ENCODE data around the gene LRBA.

The LRBA gene

DNA sequence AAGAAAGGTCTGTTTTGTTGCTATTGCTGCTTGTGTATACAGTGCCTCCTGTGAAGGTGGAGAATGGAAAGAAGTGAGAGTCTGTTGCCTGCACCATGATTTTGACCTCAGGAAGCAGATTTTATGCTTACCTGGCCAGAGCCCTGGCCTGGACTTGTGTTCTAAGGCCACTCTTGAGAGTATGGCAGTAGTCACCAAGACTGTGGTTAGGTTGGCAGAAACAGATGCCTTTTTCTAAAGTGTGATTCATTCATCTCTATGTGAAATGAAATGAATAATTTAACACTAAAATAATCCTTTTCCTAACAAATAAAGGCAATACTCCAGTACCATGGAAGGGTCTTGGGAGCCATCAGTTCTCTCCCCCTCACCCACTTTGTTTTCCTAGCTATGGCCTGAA lies 775.1 kb downstream of the LRBA start:
- Histone ChIP-seq H3K9me3 (ENCODE audit: control insufficient read depth in 1 of 2, low read length in 2 of 2) (no peaks in the 10 kb centered on the region), H3K4me1 (ENCODE audit: control insufficient read depth in 1 of 2, insufficient read depth in 2 of 2, low read length in 2 of 2) (peaks cover 0 to 5% of the 10 kb centered on the region in 2 donors), H3K9ac (ENCODE audit: low read depth in 1 of 2, low read length in 2 of 2) (no peak overlapping the region), H3K36me3 (ENCODE audit: control insufficient read depth in 1 of 2, insufficient read depth in 2 of 2, low read length in 2 of 2) (no peaks in the 10 kb centered on the region), H3K27me3 (ENCODE audit: control insufficient read depth in 1 of 2, insufficient read depth in 2 of 2, low read length in 2 of 2) (no peaks in the 10 kb centered on the region), H3K27ac (ENCODE audit: low read depth, low read length) (no peak overlapping the region), H3K4me3 (ENCODE audit: low read depth in 1 of 2, low read length in 2 of 2) (no peak overlapping the region)

DNA sequence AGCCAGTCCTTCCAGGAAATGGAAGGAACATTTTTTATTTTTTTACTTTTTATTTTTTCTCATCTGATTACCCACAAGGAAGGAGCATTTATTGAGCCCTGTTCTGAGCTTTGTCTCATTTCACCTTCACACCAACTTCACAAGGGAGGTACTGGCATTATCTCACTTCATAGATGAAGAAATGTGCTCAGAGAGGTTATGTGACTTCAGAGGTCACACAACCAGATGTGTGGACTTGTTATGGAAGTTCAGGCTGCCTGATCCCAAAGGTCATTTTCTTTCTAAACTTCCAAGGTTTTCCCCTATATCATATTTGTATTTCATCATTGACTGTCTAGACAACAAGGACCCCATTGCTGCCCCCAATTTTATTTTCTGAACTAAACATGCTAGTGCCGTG lies 776.5 kb downstream of the LRBA start:
- Histone ChIP-seq H3K9me3 (ENCODE audit: control insufficient read depth in 1 of 2, low read length in 2 of 2) (no peaks in the 10 kb centered on the region), H3K4me3 (ENCODE audit: low read depth in 1 of 2, low read length in 2 of 2) (no peak overlapping the region), H3K27me3 (ENCODE audit: control insufficient read depth in 1 of 2, insufficient read depth in 2 of 2, low read length in 2 of 2) (no peaks in the 10 kb centered on the region), H3K36me3 (ENCODE audit: control insufficient read depth in 1 of 2, insufficient read depth in 2 of 2, low read length in 2 of 2) (no peaks in the 10 kb centered on the region), H3K27ac (ENCODE audit: low read depth, low read length) (no peak overlapping the region), H3K9ac (ENCODE audit: low read depth in 1 of 2, low read length in 2 of 2) (no peak overlapping the region), H3K4me1 (ENCODE audit: control insufficient read depth in 1 of 2, insufficient read depth in 2 of 2, low read length in 2 of 2) (peaks cover 0 to 5% of the 10 kb centered on the region in 2 donors)

DNA sequence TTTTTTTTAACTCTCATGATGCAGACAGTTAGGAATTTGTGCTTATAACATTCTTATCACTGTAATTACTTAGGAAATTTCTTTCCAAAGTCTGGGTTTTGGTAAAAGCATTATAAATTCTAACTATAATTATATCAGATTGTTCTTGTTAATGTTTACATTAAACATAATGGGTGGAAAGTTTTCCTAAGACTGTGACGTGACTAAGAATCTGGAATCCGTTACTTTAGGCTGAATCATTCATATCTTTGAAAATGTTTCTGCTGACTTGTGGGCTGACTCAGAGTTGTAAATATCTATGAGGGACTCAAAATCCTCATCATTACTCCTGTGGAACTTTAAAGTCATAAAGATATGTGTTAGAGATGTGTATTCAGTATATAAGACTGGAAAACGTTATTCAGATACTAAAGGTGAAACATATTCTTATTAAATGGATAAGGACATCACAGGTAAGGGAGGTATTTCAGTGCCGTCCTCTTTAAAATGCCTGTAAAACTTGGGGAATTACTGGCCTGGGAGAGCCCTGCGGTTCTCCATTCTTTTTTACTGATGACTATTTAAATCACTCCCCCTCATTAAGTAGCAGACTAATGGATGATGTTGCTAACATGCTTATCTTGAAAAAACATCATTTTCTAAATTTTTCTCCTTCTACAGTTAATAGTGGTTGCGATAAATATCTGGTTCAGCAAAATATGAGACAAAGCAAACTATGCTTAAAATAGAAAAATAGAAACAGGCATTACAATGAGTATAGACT lies 777.8 kb downstream of the LRBA start:
- H3K27ac ChIP-seq (ENCODE audit: low read depth, low read length), result peak overlapping the region; percentile 2
- H3K36me3 ChIP-seq (ENCODE audit: control insufficient read depth in 1 of 2, insufficient read depth in 2 of 2, low read length in 2 of 2), result no peaks in the 10 kb centered on the region
- H3K27me3 ChIP-seq (ENCODE audit: control insufficient read depth in 1 of 2, insufficient read depth in 2 of 2, low read length in 2 of 2), result no peaks in the 10 kb centered on the region
- H3K4me1 ChIP-seq (ENCODE audit: control insufficient read depth in 1 of 2, insufficient read depth in 2 of 2, low read length in 2 of 2), result peaks cover 0 to 5% of the 10 kb centered on the region in 2 donors
- H3K4me3 ChIP-seq (ENCODE audit: low read depth in 1 of 2, low read length in 2 of 2), result no peak overlapping the region
- no peaks in the 10 kb centered on the region for H3K9me3 ChIP-seq (ENCODE audit: control insufficient read depth in 1 of 2, low read length in 2 of 2)
- no peak overlapping the region for H3K9ac ChIP-seq (ENCODE audit: low read depth in 1 of 2, low read length in 2 of 2)

DNA sequence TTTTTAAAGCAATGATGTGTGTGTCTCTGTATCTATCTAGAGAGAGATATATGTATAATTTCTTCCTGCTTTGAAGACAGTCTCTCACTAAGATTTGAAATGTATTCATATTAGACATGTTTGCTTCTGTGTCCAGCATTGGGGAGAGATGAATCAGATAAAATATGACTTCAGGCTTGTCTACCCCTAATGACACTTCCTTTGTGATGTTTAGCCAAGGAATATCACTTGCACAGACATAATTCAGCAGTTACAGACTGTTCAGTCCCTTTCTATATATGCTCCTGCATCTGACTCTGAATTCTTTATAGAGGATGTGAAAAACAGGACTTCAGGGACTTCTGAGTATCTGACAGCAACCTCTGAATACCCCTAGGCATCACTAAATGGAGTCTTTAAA lies 778.5 kb downstream of the LRBA start:
- Histone ChIP-seq H3K27me3 (ENCODE audit: control insufficient read depth in 1 of 2, insufficient read depth in 2 of 2, low read length in 2 of 2) (no peaks in the 10 kb centered on the region), H3K36me3 (ENCODE audit: control insufficient read depth in 1 of 2, insufficient read depth in 2 of 2, low read length in 2 of 2) (no peaks in the 10 kb centered on the region), H3K9ac (ENCODE audit: low read depth in 1 of 2, low read length in 2 of 2) (no peak overlapping the region), H3K4me1 (ENCODE audit: control insufficient read depth in 1 of 2, insufficient read depth in 2 of 2, low read length in 2 of 2) (peaks cover 0 to 5% of the 10 kb centered on the region in 2 donors), H3K27ac (ENCODE audit: low read depth, low read length) (peak overlapping the region; percentile 61), H3K9me3 (ENCODE audit: control insufficient read depth in 1 of 2, low read length in 2 of 2) (no peaks in the 10 kb centered on the region), H3K4me3 (ENCODE audit: low read depth in 1 of 2, low read length in 2 of 2) (no peak overlapping the region)

DNA sequence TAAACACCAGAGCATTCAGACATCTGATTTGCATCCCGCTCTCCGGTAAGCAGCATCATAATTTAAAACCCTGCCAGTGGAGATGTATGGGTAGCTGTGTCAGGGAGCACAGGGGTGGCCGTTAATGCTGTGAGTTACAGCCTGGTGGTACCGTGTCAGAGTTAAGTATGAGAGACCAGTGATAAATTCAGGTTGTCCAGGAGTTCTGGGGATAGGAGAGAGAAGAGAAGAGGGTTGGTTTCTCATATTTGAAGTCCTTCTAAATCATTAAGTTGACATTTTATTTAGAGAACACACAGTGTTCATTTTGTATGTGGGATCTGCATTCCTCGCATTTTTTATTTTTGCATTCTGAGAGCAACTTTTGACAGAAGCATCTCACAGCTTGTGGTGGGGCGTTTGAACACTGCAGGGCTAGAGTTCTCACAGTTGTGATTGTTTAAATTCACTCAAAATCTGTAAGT lies 779.2 kb downstream of the LRBA start:
- Histone ChIP-seq H3K9me3 (ENCODE audit: control insufficient read depth in 1 of 2, low read length in 2 of 2) (no peaks in the 10 kb centered on the region), H3K4me3 (ENCODE audit: low read depth in 1 of 2, low read length in 2 of 2) (no peak overlapping the region), H3K27me3 (ENCODE audit: control insufficient read depth in 1 of 2, insufficient read depth in 2 of 2, low read length in 2 of 2) (no peaks in the 10 kb centered on the region), H3K36me3 (ENCODE audit: control insufficient read depth in 1 of 2, insufficient read depth in 2 of 2, low read length in 2 of 2) (no peaks in the 10 kb centered on the region), H3K27ac (ENCODE audit: low read depth, low read length) (no peak overlapping the region), H3K9ac (ENCODE audit: low read depth in 1 of 2, low read length in 2 of 2) (no peak overlapping the region), H3K4me1 (ENCODE audit: control insufficient read depth in 1 of 2, insufficient read depth in 2 of 2, low read length in 2 of 2) (peaks cover 0 to 5% of the 10 kb centered on the region in 2 donors)

DNA sequence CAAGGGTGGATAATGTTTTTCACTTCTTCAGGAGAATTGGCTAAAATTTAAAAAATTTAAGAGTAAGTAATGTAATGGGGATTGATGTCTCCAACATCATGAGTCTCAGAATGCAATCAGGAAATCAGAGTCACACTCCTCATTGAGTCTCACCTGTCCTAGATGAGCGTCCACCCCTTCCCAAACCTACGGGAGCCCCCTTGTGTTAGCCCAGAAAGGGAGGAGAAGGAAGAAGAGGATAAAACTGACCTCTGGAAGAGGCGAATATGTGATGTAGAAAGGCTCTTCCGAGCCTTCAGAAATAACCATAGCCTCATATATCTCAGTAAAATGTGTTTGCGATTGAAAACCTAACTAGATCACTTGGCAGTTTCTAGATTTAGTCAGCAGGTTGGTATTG lies 779.8 kb downstream of the LRBA start:
- peaks cover 0 to 5% of the 10 kb centered on the region in 2 donors for H3K4me1 ChIP-seq (ENCODE audit: control insufficient read depth in 1 of 2, insufficient read depth in 2 of 2, low read length in 2 of 2)
- no peaks in the 10 kb centered on the region for H3K9me3 ChIP-seq (ENCODE audit: control insufficient read depth in 1 of 2, low read length in 2 of 2)
- no peak overlapping the region for H3K4me3 ChIP-seq (ENCODE audit: low read depth in 1 of 2, low read length in 2 of 2)
- no peaks in the 10 kb centered on the region for H3K27me3 ChIP-seq (ENCODE audit: control insufficient read depth in 1 of 2, insufficient read depth in 2 of 2, low read length in 2 of 2)
- H3K27ac ChIP-seq (ENCODE audit: low read depth, low read length), result peak overlapping the region; percentile 17
- H3K36me3 ChIP-seq (ENCODE audit: control insufficient read depth in 1 of 2, insufficient read depth in 2 of 2, low read length in 2 of 2), result no peaks in the 10 kb centered on the region
- no peak overlapping the region for H3K9ac ChIP-seq (ENCODE audit: low read depth in 1 of 2, low read length in 2 of 2)

DNA sequence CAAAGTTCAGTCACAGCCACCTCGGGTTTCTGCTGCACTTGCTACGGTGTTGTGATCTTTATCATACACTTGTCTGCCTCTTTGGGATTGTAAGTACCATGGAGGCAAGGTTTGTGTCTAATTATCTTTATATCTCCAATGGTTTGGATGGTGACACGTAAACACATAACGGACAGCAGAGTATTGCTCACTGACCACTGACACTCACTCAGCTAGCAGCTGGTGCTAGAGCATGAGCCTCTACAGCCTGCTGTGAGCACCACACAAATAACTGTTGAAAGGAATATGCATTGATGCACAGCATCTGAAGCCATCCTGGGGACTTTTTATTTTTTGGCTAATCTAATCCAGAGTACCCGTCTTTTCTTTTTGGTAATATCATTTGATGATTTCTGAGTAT lies 780.8 kb downstream of the LRBA start:
- Histone ChIP-seq H3K9me3 (ENCODE audit: control insufficient read depth in 1 of 2, low read length in 2 of 2) (no peaks in the 10 kb centered on the region), H3K27me3 (ENCODE audit: control insufficient read depth in 1 of 2, insufficient read depth in 2 of 2, low read length in 2 of 2) (no peaks in the 10 kb centered on the region), H3K9ac (ENCODE audit: low read depth in 1 of 2, low read length in 2 of 2) (no peak overlapping the region), H3K36me3 (ENCODE audit: control insufficient read depth in 1 of 2, insufficient read depth in 2 of 2, low read length in 2 of 2) (no peaks in the 10 kb centered on the region), H3K27ac (ENCODE audit: low read depth, low read length) (no peak overlapping the region), H3K4me1 (ENCODE audit: control insufficient read depth in 1 of 2, insufficient read depth in 2 of 2, low read length in 2 of 2) (peaks cover 0 to 5% of the 10 kb centered on the region in 2 donors), H3K4me3 (ENCODE audit: low read depth in 1 of 2, low read length in 2 of 2) (no peak overlapping the region)

DNA sequence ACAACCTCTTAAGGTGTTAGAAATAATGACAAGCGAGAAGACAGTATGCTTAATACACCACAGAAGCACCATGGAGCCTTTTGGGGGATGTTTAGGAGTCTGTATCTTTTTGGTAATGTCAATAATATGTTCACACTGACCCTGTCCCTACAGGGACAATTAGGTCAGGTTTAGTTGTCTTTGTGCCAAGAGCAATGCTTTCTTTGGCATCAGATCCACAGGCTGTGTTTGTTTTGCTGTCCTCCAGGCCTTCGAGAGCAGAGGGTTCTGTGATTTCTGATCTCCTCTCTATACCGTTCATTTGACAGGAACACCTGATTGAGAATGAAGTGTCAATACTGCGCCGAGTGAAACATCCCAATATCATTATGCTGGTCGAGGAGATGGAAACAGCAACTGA lies 783.1 kb downstream of the LRBA start:
- no peak overlapping the region for H3K9ac ChIP-seq (ENCODE audit: low read depth in 1 of 2, low read length in 2 of 2)
- no peaks in the 10 kb centered on the region for H3K4me1 ChIP-seq (ENCODE audit: control insufficient read depth in 1 of 2, insufficient read depth in 2 of 2, low read length in 2 of 2)
- H3K9me3 ChIP-seq (ENCODE audit: control insufficient read depth in 1 of 2, low read length in 2 of 2), result no peaks in the 10 kb centered on the region
- no peaks in the 10 kb centered on the region for H3K36me3 ChIP-seq (ENCODE audit: control insufficient read depth in 1 of 2, insufficient read depth in 2 of 2, low read length in 2 of 2)
- no peaks in the 10 kb centered on the region for H3K27me3 ChIP-seq (ENCODE audit: control insufficient read depth in 1 of 2, insufficient read depth in 2 of 2, low read length in 2 of 2)
- no peak overlapping the region for H3K4me3 ChIP-seq (ENCODE audit: low read depth in 1 of 2, low read length in 2 of 2)
- no peak overlapping the region for H3K27ac ChIP-seq (ENCODE audit: low read depth, low read length)

DNA sequence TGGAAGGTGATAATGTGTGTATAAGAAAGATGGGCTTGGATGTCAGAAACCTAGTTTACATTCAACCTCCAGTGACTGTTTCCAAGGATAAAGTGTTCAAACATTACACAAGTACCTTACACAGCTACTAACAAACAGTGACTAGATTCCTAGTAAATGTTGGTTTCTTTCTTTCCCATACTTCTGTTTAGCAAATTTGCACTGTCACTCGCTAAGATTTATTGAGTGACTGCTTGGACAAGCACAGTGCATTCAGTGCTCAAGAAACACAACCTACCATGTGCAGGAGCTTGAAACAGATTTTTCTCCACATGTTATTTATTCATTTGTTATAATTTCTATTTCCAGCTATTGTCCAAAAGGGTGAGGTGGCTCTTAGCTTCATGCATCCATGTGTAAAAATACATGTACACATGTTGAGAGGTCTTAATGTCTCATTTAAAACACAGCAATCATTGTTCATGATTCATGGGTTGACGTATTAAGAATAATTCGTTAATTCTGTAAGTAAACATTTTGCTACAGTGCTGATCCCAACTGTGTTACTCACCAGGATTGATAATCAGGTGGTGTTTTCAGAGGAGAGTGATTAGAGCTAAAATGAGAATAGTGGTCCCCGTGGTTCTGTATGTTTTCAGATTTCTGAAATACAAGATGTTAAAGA lies 783.8 kb downstream of the LRBA start:
- Histone ChIP-seq H3K9ac (ENCODE audit: low read depth in 1 of 2, low read length in 2 of 2) (no peak overlapping the region), H3K4me1 (ENCODE audit: control insufficient read depth in 1 of 2, insufficient read depth in 2 of 2, low read length in 2 of 2) (no peaks in the 10 kb centered on the region), H3K27ac (ENCODE audit: low read depth, low read length) (no peak overlapping the region), H3K36me3 (ENCODE audit: control insufficient read depth in 1 of 2, insufficient read depth in 2 of 2, low read length in 2 of 2) (no peaks in the 10 kb centered on the region), H3K4me3 (ENCODE audit: low read depth in 1 of 2, low read length in 2 of 2) (no peak overlapping the region), H3K27me3 (ENCODE audit: control insufficient read depth in 1 of 2, insufficient read depth in 2 of 2, low read length in 2 of 2) (no peaks in the 10 kb centered on the region), H3K9me3 (ENCODE audit: control insufficient read depth in 1 of 2, low read length in 2 of 2) (no peaks in the 10 kb centered on the region)

DNA sequence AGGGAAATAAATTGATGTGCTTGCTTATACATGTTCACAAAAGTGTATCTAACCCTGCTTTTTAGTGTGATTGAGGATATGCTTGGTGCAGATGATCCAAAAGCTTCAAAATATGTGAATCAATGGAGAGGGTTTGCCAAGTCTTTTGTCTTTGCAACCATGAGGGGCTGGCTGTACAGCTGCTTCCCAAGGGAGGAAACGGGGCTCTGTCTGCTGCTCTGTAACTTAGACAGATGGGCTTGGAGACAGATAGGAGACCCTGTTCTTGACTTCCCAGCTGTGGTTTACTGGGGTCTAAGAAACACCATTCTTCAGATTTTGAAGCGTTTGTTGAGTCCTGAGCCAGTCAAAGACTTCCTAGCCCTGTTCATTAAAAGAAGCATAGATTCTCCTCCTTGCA lies 784.5 kb downstream of the LRBA start:
- no peaks in the 10 kb centered on the region for H3K36me3 ChIP-seq (ENCODE audit: control insufficient read depth in 1 of 2, insufficient read depth in 2 of 2, low read length in 2 of 2)
- H3K4me3 ChIP-seq (ENCODE audit: low read depth in 1 of 2, low read length in 2 of 2), result no peak overlapping the region
- H3K27ac ChIP-seq (ENCODE audit: low read depth, low read length), result no peak overlapping the region
- no peak overlapping the region for H3K9ac ChIP-seq (ENCODE audit: low read depth in 1 of 2, low read length in 2 of 2)
- no peaks in the 10 kb centered on the region for H3K9me3 ChIP-seq (ENCODE audit: control insufficient read depth in 1 of 2, low read length in 2 of 2)
- H3K4me1 ChIP-seq (ENCODE audit: control insufficient read depth in 1 of 2, insufficient read depth in 2 of 2, low read length in 2 of 2), result no peaks in the 10 kb centered on the region
- no peaks in the 10 kb centered on the region for H3K27me3 ChIP-seq (ENCODE audit: control insufficient read depth in 1 of 2, insufficient read depth in 2 of 2, low read length in 2 of 2)

Data from duodenal mucosa (tissue), 2 donors.